ENCODE results near the gene EGFL7.
"Not testable (repeated sequence)": the region's sequence is repeated elsewhere in the genome, so short reads cannot be mapped to it uniquely, and the experiment has no call there.

EGFL7 gene

DNA sequence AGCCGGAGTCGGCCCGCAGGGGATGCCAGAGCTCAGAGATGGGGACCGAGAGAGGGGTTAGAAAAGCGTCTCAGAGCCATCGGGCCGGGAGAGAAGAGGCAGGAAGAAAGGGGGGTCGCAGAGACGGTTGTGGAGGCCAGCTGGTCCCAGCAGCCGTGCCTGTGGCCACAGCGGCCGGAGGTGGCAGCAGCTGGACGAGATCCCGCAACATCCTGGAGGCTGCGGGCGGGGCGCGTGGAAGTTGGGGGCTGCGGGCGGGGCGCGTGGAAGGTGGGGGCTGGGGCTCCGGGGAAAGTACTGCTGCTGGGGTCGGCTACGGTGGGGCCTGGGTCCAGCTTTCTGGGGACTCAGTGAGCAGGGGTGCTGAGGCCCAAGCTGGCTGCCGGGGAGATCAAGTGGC lies 34.4 kb upstream of the EGFL7 start:
- Histone ChIP-seq H3K9me3 (ENCODE audit: low read length) (no peaks in the 10 kb centered on the region), H2AFZ (ENCODE audit: low read depth, low read length) (no peak overlapping the region), H3K36me3 (ENCODE audit: insufficient read depth, low read length) (no peaks in the 10 kb centered on the region), H3K27me3 (ENCODE audit: insufficient read depth, low read length) (no peaks in the 10 kb centered on the region), H3K4me3 (ENCODE audit: low read length) (no peak overlapping the region), H3K4me1 (ENCODE audit: insufficient read depth, low read length) (peaks cover 30% of the 10 kb centered on the region)

DNA sequence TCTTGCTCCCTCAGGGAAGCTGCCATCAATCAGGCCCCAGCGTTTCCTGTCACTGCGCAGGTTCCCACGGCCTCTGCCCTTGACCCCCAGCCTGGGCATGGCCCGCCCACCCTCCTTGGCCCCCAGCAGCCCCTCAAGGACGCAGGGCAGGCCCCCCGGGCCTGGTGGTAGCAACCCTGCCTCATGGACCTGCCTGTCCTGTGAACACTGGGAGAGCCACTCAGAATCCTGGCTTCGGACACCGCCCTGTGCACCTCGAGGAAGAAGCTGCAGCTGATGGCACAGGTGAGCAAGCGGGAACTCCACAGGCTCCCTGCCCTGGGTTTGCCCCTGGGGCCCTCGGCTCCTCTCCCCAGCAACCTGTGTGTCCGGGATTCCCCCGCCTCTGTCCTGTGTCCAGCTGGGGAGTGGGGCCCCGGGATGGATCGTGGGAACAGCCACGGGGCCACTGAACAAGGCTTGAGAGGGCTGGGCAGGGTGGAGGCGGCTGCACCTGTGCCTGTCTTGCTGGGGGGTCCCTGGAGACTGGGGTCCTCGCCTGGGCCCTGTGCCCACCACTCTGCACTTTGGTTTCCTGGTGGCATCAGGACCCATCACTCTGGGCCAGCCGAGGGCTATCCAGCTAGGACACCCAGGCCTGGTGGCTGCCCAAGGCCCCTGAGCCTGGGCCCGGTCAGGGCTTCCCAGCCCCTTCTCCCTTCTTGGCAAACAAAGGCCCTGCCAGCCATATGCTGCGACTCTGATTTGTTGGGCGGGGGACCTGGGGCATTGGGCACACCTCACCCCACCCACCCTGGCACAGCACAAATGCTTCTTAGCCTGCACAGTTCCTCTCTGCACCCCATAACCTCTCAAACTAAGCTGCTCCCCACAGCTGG lies 33.5 kb upstream of the EGFL7 start:
- H3K9me3 ChIP-seq (ENCODE audit: low read length) = no peaks in the 10 kb centered on the region
- H3K36me3 ChIP-seq (ENCODE audit: insufficient read depth, low read length) = no peaks in the 10 kb centered on the region
- peaks cover 24% of the 10 kb centered on the region for H3K4me1 ChIP-seq (ENCODE audit: insufficient read depth, low read length)
- no peaks in the 10 kb centered on the region for H3K27me3 ChIP-seq (ENCODE audit: insufficient read depth, low read length)
- no peak overlapping the region for H3K4me3 ChIP-seq (ENCODE audit: low read length)
- no peak overlapping the region for H2AFZ ChIP-seq (ENCODE audit: low read depth, low read length)

DNA sequence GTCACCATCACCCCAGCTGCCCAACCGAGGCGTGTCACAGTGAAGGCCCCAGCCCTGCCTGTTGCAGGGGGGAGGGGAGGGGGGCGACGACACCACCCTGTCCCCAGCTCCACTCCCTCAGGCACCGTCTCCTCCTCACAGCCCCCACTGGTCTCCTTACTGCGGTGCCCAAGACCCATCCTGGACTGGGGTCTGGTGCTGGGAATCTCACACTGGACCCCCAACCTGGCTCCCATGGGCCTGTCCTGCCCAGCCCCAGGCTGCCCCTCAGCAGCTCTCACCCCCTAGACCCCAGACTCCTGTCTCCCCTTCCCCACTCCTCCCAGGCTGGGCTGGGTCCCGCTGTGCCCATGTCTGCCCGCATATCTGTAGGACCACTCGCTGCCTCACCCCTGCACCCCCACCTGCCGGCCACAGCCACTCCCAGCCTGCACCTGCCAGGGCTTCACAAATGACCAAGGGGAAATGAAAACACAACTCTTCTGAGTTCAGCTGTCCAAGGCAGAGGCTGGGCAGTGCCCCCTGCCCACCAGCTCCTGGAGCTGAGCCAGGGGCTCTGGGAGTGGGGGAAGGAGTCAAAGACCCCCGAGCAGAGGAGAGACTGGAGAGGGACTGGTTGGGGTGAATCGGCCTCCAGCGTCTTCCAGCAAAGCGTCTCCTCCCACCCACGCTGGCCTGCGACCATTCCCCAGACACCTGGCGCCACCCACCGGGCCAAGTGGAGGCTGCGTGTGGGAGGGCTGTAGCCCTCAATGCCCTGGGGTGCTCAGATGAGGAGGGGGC lies 32.6 kb upstream of the EGFL7 start:
- H3K4me1 ChIP-seq (ENCODE audit: insufficient read depth, low read length) = peaks cover 20% of the 10 kb centered on the region
- no peaks in the 10 kb centered on the region for H3K36me3 ChIP-seq (ENCODE audit: insufficient read depth, low read length)
- no peak overlapping the region for H3K4me3 ChIP-seq (ENCODE audit: low read length)
- H2AFZ ChIP-seq (ENCODE audit: low read depth, low read length) = no peak overlapping the region
- H3K27me3 ChIP-seq (ENCODE audit: insufficient read depth, low read length) = no peaks in the 10 kb centered on the region
- no peaks in the 10 kb centered on the region for H3K9me3 ChIP-seq (ENCODE audit: low read length)

DNA sequence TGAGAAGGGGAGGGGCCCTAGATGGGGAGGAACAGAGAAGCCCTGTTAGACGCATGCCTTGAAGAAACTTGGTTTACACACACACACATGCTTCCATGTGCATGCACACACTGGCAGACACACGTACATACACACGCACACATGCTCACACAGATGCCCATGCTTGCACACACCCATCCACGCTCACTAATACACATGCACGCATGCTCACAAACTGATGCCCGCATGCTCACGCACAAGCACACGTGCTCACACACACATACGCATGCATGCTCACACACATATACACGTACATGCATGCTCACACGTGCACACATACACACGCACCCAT lies 32.1 kb upstream of the EGFL7 start:
- Histone ChIP-seq H3K4me3 (ENCODE audit: low read length) (no peak overlapping the region), H2AFZ (ENCODE audit: low read depth, low read length) (no peak overlapping the region), H3K9me3 (ENCODE audit: low read length) (no peaks in the 10 kb centered on the region), H3K4me1 (ENCODE audit: insufficient read depth, low read length) (peaks cover 20% of the 10 kb centered on the region), H3K36me3 (ENCODE audit: insufficient read depth, low read length) (no peaks in the 10 kb centered on the region), H3K27me3 (ENCODE audit: insufficient read depth, low read length) (no peaks in the 10 kb centered on the region)

DNA sequence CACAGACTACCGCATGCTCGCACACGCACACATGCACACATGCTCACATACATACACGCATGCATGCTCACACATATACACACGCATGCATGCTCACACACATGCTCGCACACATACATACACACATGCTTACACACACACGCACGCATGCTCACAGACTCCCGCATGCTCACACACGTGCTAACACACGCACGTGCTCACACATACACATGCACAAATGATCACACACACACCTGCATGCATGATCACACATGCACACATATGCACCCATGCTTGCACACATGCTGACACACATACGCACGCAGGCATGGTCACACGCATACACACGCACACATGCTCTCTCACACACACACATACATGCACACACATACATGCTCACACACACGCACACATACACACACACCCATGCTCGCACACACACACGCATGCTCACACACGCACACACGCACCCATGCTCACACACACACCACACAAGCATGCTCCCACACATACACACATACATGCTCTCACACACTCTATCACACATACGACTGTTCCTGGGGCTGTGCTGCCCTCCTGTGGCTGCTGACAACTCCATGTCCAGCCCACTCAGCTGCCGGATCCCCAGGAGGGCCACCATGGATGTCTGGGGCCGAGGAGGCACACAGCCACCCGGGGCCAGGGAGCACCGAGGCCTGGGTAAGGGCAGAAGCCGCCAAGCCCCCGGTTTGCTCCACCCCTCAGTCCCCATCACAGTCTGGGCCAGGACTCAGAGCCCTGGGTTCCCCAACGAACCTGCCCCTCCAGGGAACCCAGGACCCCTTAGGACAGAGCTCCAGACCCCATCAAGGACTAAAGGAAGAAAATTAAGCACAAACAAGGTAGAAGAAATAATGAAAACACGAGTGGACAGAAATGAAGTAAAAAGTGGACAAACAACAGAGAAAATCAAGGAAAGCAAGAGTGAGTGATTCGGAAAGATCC lies 31.4 kb upstream of the EGFL7 start:
- H3K27me3 ChIP-seq (ENCODE audit: insufficient read depth, low read length) = no peaks in the 10 kb centered on the region
- peaks cover 16% of the 10 kb centered on the region for H3K4me1 ChIP-seq (ENCODE audit: insufficient read depth, low read length)
- no peak overlapping the region for H3K4me3 ChIP-seq (ENCODE audit: low read length)
- H2AFZ ChIP-seq (ENCODE audit: low read depth, low read length) = no peak overlapping the region
- H3K36me3 ChIP-seq (ENCODE audit: insufficient read depth, low read length) = no peaks in the 10 kb centered on the region
- H3K9me3 ChIP-seq (ENCODE audit: low read length) = no peaks in the 10 kb centered on the region

DNA sequence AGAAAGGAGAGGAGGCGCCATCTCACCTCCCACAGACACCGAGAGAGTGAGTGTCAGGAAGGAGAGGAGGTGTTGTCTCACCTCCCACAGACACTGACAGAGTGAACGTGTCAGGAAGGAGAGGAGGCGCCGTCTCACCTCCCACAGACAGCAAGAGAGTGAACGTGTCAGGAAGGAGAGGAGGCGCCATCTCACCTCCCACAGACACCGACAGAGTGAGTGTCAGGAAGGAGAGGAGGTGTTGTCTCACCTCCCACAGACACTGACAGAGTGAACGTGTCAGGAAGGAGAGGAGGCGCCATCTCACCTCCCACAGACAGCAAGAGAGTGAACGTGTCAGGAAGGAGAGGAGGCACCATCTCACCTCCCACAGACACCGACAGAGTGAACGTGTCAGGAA lies 30.6 kb upstream of the EGFL7 start:
- not testable (repeated sequence) for H3K27me3 ChIP-seq (ENCODE audit: insufficient read depth, low read length); H3K9me3 ChIP-seq (ENCODE audit: low read length); H3K4me3 ChIP-seq (ENCODE audit: low read length); H2AFZ ChIP-seq (ENCODE audit: low read depth, low read length); H3K36me3 ChIP-seq (ENCODE audit: insufficient read depth, low read length)
- H3K4me1 ChIP-seq (ENCODE audit: insufficient read depth, low read length) = peaks cover 13% of the 10 kb centered on the region

DNA sequence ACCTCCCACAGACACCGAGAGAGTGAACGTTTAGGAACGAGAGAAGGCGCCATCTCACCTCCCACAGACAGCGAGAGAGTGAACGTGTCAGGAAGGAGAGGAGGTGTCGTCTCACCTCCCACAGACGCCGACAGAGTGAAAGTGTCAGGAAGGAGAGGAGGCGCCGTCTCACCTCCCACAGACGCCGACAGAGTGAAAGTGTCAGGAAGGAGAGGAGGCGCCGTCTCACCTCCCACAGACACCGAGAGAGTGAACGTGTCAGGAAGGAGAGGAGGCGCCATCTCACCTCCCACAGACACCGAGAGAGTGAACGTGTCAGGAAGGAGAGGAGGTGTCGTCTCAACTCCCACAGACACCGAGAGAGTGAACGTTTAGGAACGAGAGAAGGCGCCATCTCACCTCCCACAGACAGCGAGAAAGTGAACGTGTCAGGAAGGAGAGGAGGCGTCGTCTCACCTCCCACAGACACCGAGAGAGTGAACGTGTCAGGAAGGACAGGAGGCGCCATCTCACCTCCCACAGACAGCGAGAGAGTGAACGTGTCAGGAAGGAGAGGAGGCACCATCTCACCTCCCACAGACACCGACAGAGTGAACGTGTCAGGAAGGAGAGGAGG lies 30.1 kb upstream of the EGFL7 start:
- not testable (repeated sequence) for H2AFZ ChIP-seq (ENCODE audit: low read depth, low read length); H3K9me3 ChIP-seq (ENCODE audit: low read length); H3K4me3 ChIP-seq (ENCODE audit: low read length); H3K27me3 ChIP-seq (ENCODE audit: insufficient read depth, low read length); H3K36me3 ChIP-seq (ENCODE audit: insufficient read depth, low read length)
- peaks cover 13% of the 10 kb centered on the region for H3K4me1 ChIP-seq (ENCODE audit: insufficient read depth, low read length)

DNA sequence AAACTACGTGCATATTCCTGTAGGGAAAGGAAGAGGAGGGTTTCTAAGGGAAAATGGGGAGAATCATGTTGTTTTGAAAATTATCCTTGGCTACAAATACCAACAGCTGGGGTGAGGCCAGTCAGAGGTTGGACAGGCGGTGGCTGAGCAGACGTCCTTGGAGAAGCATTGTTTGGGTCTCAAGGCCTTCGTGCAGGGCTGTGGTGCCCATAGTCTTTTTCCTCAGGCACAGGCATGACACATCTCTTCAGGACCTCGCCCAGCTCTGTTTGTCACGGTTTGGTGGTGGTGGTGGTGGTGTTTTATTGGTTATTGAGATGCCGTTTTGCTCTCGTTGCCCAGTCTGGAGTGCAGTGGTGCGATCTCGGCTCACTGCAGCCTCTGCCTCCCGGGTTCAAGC lies 27.8 kb upstream of the EGFL7 start:
- no peak overlapping the region for H2AFZ ChIP-seq (ENCODE audit: low read depth, low read length)
- no peaks in the 10 kb centered on the region for H3K36me3 ChIP-seq (ENCODE audit: insufficient read depth, low read length)
- no peaks in the 10 kb centered on the region for H3K9me3 ChIP-seq (ENCODE audit: low read length)
- H3K27me3 ChIP-seq (ENCODE audit: insufficient read depth, low read length) = no peaks in the 10 kb centered on the region
- H3K4me3 ChIP-seq (ENCODE audit: low read length) = no peak overlapping the region
- peaks cover 7% of the 10 kb centered on the region for H3K4me1 ChIP-seq (ENCODE audit: insufficient read depth, low read length)

DNA sequence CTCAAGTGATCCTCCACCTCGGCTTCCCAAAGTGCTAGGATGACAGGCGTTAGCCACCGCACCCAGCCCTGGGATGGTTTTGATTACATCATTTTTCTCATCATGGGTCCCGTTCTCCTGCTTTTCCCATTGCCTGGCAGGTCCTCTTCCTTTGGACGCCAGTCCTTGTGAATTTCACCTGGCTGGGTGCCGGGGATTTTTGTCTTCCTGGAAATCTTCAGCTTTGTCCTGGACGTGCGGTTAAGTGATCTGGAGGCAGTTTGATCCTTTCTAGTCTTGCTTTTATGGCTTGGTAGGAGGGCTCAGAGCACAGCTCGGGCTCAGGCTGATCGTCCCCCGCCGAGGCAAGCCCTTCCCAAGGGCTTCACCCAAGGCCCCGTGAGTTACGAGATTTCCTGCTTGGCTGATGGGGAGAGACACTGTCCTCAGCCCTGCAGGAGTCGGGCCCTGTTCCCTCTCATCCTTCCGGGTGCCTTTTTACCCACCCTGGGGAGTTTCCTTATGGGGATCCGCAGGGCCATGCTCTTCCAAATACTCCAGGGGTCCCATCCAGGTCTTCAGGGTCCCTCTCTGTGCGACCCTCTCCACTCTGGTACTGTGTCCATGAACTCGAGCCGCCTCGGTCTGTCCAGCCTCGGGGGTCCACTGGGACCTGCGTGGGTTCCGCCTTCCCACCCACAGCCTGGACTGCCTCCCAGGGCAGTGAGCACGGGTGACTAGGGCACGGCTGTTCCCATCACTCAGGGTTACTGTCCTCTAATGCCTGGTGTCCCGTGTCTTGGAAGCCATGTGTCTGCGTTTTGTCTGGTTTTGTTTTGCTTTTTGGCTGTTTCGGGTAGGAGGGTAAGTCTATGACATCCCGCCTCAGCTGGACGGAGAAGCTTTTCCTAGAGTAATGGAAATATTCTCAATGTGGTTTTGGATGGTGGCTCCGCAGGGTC lies 22.3 kb upstream of the EGFL7 start:
- Histone ChIP-seq H3K36me3 (ENCODE audit: insufficient read depth, low read length) (no peaks in the 10 kb centered on the region), H3K9me3 (ENCODE audit: low read length) (no peaks in the 10 kb centered on the region), H3K4me1 (ENCODE audit: insufficient read depth, low read length) (peaks cover 15% of the 10 kb centered on the region), H2AFZ (ENCODE audit: low read depth, low read length) (no peak overlapping the region), H3K4me3 (ENCODE audit: low read length) (no peak overlapping the region), H3K27me3 (ENCODE audit: insufficient read depth, low read length) (no peaks in the 10 kb centered on the region)

DNA sequence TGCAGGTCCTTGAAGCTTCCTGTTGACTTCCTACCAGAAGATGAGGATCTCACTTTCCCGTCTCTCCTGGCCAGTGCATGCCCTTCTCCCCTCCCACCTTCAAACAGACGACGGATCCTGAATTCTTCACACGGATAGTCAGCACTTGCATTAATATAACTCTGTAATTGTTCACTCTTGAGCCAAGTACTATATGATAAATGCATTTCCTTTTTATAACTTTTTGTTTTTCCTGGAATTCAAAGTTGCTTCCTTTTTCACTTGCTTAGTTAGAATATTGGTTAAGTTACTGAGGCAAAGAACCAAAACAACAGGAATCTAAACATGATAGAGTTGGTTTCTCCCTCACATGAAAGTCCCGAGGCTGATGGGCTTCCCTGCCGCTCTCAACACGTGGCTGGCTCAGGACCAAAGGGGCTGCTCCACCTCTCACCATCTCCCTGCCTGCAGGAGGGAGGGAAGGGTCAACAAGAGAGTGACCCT lies 20.2 kb upstream of the EGFL7 start:
- Histone ChIP-seq H3K36me3 (ENCODE audit: insufficient read depth, low read length) (no peaks in the 10 kb centered on the region), H3K4me1 (ENCODE audit: insufficient read depth, low read length) (peaks cover 27% of the 10 kb centered on the region), H3K9me3 (ENCODE audit: low read length) (no peaks in the 10 kb centered on the region), H3K4me3 (ENCODE audit: low read length) (no peak overlapping the region), H3K27me3 (ENCODE audit: insufficient read depth, low read length) (no peaks in the 10 kb centered on the region), H2AFZ (ENCODE audit: low read depth, low read length) (no peak overlapping the region)

DNA sequence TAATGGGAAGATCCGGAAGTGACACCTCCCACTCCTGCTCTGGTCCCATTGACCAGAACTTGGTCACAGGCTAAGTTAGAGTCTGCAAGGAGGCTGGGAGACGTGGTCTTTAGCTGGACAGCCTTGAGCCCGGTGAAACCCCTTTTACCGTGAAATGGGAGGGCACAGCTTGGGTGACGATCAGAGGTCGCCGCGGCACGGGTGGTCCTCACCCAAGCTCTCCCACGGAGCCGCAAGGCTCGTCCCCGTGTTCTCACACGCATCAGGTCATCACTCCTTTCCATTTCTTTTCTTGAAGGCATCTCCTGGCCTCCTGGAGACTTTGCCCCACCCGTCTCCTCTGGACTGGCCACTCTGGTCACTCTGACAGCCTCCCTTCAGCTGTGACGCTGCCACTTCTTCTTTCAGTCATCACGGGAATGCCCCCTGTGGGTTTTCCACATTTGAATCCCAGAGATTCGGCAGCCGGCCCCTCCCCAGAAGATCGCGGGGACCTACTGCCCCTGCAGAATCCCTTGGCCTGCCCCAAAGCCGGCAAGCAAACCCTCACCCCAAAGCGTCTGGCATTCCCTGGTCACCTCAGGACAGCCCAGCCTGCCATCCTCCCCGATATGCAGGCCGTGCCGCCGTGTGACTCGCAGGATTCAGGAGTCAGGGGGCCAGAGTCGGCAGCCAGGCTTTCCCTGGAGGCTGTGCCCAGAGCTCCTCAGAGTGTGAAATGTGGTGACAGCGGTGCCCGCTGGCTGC lies 18.9 kb upstream of the EGFL7 start:
- H3K4me1 ChIP-seq (ENCODE audit: insufficient read depth, low read length) = peaks cover 27% of the 10 kb centered on the region
- H3K27me3 ChIP-seq (ENCODE audit: insufficient read depth, low read length) = no peaks in the 10 kb centered on the region
- H3K4me3 ChIP-seq (ENCODE audit: low read length) = no peak overlapping the region
- peak overlapping the region; percentile 29 for H2AFZ ChIP-seq (ENCODE audit: low read depth, low read length)
- no peaks in the 10 kb centered on the region for H3K36me3 ChIP-seq (ENCODE audit: insufficient read depth, low read length)
- no peaks in the 10 kb centered on the region for H3K9me3 ChIP-seq (ENCODE audit: low read length)
